ENCODE results near the gene BARHL2. TPM values are rescaled to one million over a fixed set of nuclear protein-coding genes. Genes with fewer than 3 reads are reported as not detected.

BARHL2 gene
- total RNA-seq, 2 experiments from 2014 or later, result not detected

- no peak overlapping the region for H3K27ac Mint-ChIP-seq
- CTCF ChIA-PET, result interaction anchor here (0.9 to 3.5 kb wide), 5 partner anchors 11 to 439 kb away, joined by 3 to 12 read pairs (median 4); no protein-coding TSS in a partner anchor
- H3K9me3 Mint-ChIP-seq, result peaks cover 5% of the 10 kb centered on the region
- TF ChIP-seq, protein P1, sequence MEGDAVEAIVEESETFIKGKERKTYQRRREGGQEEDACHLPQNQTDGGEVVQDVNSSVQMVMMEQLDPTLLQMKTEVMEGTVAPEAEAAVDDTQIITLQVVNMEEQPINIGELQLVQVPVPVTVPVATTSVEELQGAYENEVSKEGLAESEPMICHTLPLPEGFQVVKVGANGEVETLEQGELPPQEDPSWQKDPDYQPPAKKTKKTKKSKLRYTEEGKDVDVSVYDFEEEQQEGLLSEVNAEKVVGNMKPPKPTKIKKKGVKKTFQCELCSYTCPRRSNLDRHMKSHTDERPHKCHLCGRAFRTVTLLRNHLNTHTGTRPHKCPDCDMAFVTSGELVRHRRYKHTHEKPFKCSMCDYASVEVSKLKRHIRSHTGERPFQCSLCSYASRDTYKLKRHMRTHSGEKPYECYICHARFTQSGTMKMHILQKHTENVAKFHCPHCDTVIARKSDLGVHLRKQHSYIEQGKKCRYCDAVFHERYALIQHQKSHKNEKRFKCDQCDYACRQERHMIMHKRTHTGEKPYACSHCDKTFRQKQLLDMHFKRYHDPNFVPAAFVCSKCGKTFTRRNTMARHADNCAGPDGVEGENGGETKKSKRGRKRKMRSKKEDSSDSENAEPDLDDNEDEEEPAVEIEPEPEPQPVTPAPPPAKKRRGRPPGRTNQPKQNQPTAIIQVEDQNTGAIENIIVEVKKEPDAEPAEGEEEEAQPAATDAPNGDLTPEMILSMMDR (IDR thresholded peaks at IDR 0.05), result no peak
- peaks cover 92% of the 10 kb centered on the region for H3K27me3 Mint-ChIP-seq
- H3K36me3 Mint-ChIP-seq (ENCODE audit: low read depth), result peaks cover 16% of the 10 kb centered on the region
- ATAC-seq (no peak), DNase-seq (peak; percentile 4)
- intact Hi-C loops (cut with micrococcal nuclease), result loop anchor here (5.0 to 10.0 kb wide), 3 partner anchors 111 to 439 kb away; no protein-coding TSS in a partner anchor
- H3K4me3 Mint-ChIP-seq, result peak overlapping the region; percentile 48
- POLR2A ChIA-PET, result interaction anchor here (0.6 kb wide), 1 partner anchor 145 kb away, joined by 3 read pairs; no protein-coding TSS in a partner anchor
- peaks cover 60% of the 10 kb centered on the region for H3K4me1 Mint-ChIP-seq (ENCODE audit: low read depth)
Observed at GRCh38 chr1:90725657-90726424, 8.7 kb upstream of the BARHL2 start.

DNA sequence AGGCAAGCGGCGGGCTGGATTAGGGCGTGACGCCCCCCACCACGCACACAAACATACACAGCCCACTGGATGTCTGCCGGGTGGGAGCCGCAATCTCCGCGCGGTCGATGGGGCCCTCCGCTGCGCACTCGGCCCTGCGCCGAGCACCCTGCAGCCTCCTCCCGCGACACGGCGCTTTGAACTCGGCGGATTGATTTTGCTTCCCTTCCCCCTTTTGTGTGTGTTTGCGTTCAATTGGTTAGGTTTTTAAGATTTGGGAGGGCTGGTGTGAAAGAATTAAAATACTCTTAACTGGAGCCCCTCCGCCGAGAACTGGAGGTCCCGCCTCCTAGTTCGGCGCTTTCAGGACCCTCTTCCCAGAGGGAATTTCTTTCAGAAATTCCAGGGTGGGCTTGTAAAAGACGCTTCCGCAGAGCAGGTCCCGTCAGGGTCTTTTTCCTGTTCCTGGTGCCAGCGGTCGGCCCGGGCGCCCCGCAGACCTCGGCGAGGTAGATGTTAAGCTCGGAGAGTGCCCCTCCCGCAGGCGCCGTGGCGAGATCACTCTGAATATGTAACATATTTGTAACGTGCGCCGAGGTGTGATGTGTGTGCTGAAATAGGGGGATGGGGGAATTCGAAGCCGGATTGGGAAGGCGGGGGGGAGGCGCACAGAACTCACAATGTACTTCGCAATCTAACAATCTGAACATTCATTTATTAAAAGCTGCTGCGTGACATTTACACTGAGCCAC lies 8.0 kb upstream of the BARHL2 start:
- peak overlapping the region; percentile 48 for H3K4me3 Mint-ChIP-seq
- POLR2A ChIA-PET, result no interaction called here

GRCh38 chr1:90724361-90724760 lies 7.3 kb upstream of the BARHL2 start:
- H3K27me3 Mint-ChIP-seq, result peaks cover 94% of the 10 kb centered on the region
- no peak overlapping the region for H3K4me3 Mint-ChIP-seq
- ATAC-seq (no peak), DNase-seq (peak; percentile 30)
- intact Hi-C loops (cut with micrococcal nuclease), result loop anchor here (10.0 kb wide), 1 partner anchor 440 kb away; no protein-coding TSS in a partner anchor
- H3K36me3 Mint-ChIP-seq (ENCODE audit: low read depth), result peaks cover 17% of the 10 kb centered on the region
- ChIA-PET POLR2A (interaction anchor here (0.7 kb wide), 1 partner anchor 9 kb away, joined by 3 read pairs; no protein-coding TSS in a partner anchor), CTCF (interaction anchor here (3.5 kb wide), 1 partner anchor 441 kb away, joined by 12 read pairs; no protein-coding TSS in a partner anchor)
- TF ChIP-seq, protein P1 (IDR thresholded peaks at IDR 0.05), result no peak
- H3K9me3 Mint-ChIP-seq, result peaks cover 10% of the 10 kb centered on the region
- peaks cover 52% of the 10 kb centered on the region for H3K4me1 Mint-ChIP-seq (ENCODE audit: low read depth)
- H3K27ac Mint-ChIP-seq, result no peak overlapping the region

More for the DNA sequence above, 8.0 kb upstream of the BARHL2 start:
- CTCF ChIA-PET, result interaction anchor here (1.1 to 3.5 kb wide), 3 partner anchors 11 to 440 kb away, joined by 3 to 12 read pairs (median 4); no protein-coding TSS in a partner anchor
- TF ChIP-seq, protein P1 (IDR thresholded peaks at IDR 0.05), result no peak
- Mint-ChIP-seq H3K4me1 (ENCODE audit: low read depth) (peaks cover 56% of the 10 kb centered on the region), H3K27me3 (peaks cover 94% of the 10 kb centered on the region), H3K36me3 (ENCODE audit: low read depth) (peaks cover 16% of the 10 kb centered on the region), H3K9me3 (peaks cover 9% of the 10 kb centered on the region), H3K27ac (no peak overlapping the region)
- intact Hi-C loops (cut with micrococcal nuclease), result loop anchor here (5.0 to 10.0 kb wide), 3 partner anchors 112 to 440 kb away; no protein-coding TSS in a partner anchor
- DNase-seq (peak; percentile 12), ATAC-seq (no peak)

GRCh38 chr1:90723590-90724108 lies 6.5 kb upstream of the BARHL2 start:
- intact Hi-C loops (cut with micrococcal nuclease), result loop anchor here (10.0 kb wide), 1 partner anchor 441 kb away; no protein-coding TSS in a partner anchor
- peak; percentile 47 for DNase-seq
- Mint-ChIP-seq H3K36me3 (ENCODE audit: low read depth) (peaks cover 22% of the 10 kb centered on the region), H3K27ac (no peak overlapping the region), H3K27me3 (peaks cover 95% of the 10 kb centered on the region), H3K9me3 (peaks cover 10% of the 10 kb centered on the region), H3K4me1 (ENCODE audit: low read depth) (peaks cover 52% of the 10 kb centered on the region), H3K4me3 (peak overlapping the region; percentile 65)
- TF ChIP-seq, protein P1 (IDR thresholded peaks at IDR 0.05), result no peak
- ChIA-PET POLR2A (interaction anchor here (0.7 kb wide), 1 partner anchor 8 kb away, joined by 3 read pairs; no protein-coding TSS in a partner anchor), CTCF (interaction anchor here (0.7 to 3.5 kb wide), 2 partner anchors 109 to 441 kb away, joined by 3 to 12 read pairs; no protein-coding TSS in a partner anchor)
- peak; percentile 32 for ATAC-seq

Data from activated CD8-positive, alpha-beta T cell treated with anti-CD3 and anti-CD28 coated beads for 36 hours (primary cell).